Measurements from ENCODE around the gene SUMO4. TPM values are rescaled to one million over a fixed set of nuclear protein-coding genes. Genes with fewer than 3 reads are reported as not detected.
"Not testable (repeated sequence)": the region's sequence is repeated elsewhere in the genome, so short reads cannot be mapped to it uniquely, and the experiment has no call there.

The SUMO4 gene
- total and polyA plus RNA-seq, 12 donors = 0.06 to 0.68 (median 0.37) TPM; not detected in 1

GRCh38 chr6:149443411-149444181 lies 43.5 kb downstream of the SUMO4 start:
- ATAC-seq (peak in 4 of 8 donors; percentile 21 to 42 (median 31)), DNase-seq (no peak)
- Histone ChIP-seq H3K27me3 (peaks cover 0 to 66% (median 39%) of the 10 kb centered on the region in 7 donors), H3K36me3 (no peaks in the 10 kb centered on the region), H3K4me3 (no peak overlapping the region), H3K4me1 (peaks cover 0 to 4% (median 0%) of the 10 kb centered on the region in 9 donors), H3K9me3 (no peaks in the 10 kb centered on the region), H3K27ac (no peak overlapping the region)
- 50 to 53% methylated on average over 8 of the region's 8 CpGs for whole genome bisulfite sequencing, 2 donors
- intact Hi-C loops (cut with DNase I) = loop anchor here in 1 of 10 donors (5.0 kb wide), 1 partner anchor 74 kb away; no protein-coding TSS in a partner anchor
- no peak for TF ChIP-seq CTCF (IDR thresholded peaks at IDR 0.05)

- not testable (repeated sequence) for ATAC-seq, H3K9me3 ChIP-seq, H3K27ac ChIP-seq, H3K4me3 ChIP-seq, H3K36me3 ChIP-seq, DNase-seq, H3K4me1 ChIP-seq
- intact Hi-C loops (cut with DNase I) = loop anchor here in 1 of 10 donors (5.0 kb wide), 1 partner anchor 73 kb away; no protein-coding TSS in a partner anchor
- WGBS, 2 donors = 65 to 96% methylated on average over 3 of the region's 3 CpGs
- peaks cover 0 to 75% (median 46%) of the 10 kb centered on the region in 7 donors for H3K27me3 ChIP-seq
These were observed 44.5 kb downstream of the SUMO4 start for GRCh38 chr6:149444360-149445094.

- H3K4me3 ChIP-seq = no peak overlapping the region
- peak in 4 of 8 donors; percentile 23 to 54 (median 33) for ATAC-seq
- intact Hi-C loops (cut with DNase I) = no loop called here
- H3K4me1 ChIP-seq = peaks cover 0 to 4% (median 0%) of the 10 kb centered on the region in 9 donors
- no peaks in the 10 kb centered on the region for H3K36me3 ChIP-seq
- H3K27ac ChIP-seq = no peak overlapping the region
- no peak for DNase-seq
- 69 to 71% methylated on average over 6 of the region's 6 CpGs for WGBS, 2 donors
- H3K27me3 ChIP-seq = peaks cover 0 to 78% (median 52%) of the 10 kb centered on the region in 7 donors
- TF ChIP-seq CTCF (IDR thresholded peaks at IDR 0.05) = no peak
- no peaks in the 10 kb centered on the region for H3K9me3 ChIP-seq
These were observed 45.0 kb downstream of the SUMO4 start for GRCh38 chr6:149445095-149445466.

GRCh38 chr6:149445573-149445972 lies 45.5 kb downstream of the SUMO4 start:
- Histone ChIP-seq H3K9me3 (no peaks in the 10 kb centered on the region), H3K4me3 (no peak overlapping the region), H3K36me3 (no peaks in the 10 kb centered on the region), H3K27ac (no peak overlapping the region), H3K4me1 (peaks cover 2 to 8% (median 4%) of the 10 kb centered on the region in 9 donors), H3K27me3 (peaks cover 0 to 78% (median 57%) of the 10 kb centered on the region in 7 donors)
- TF ChIP-seq CTCF (IDR thresholded peaks at IDR 0.05) = no peak
- ATAC-seq (peak in 1 of 8 donors; percentile 29), DNase-seq (no peak)
- intact Hi-C loops (cut with DNase I) = no loop called here
- WGBS, 2 donors = 88 to 97% methylated on average over 7 of the region's 7 CpGs
